Peyer's patch (tissue), 4 donors: ENCODE data around the gene NFASC.

Experiments used
- POLR2A ChIP-seq, 2 donors: fragments of 450-650 bp; IDR thresholded peaks; one replicate each; pipeline ENCODE4 v1.5.1; 2017; ENCODE audit warnings: antibody characterized with exemption in 2 of 2, mild to moderate bottlenecking in 2 of 2, moderate library complexity in 2 of 2
- TF ChIP-seq, protein P1 (sequence below), 6 experiments: fragments of 450-650 bp in 4 of 6; fragments of 200-600 bp in 2 of 6; sonication (generic) in 1 of 6; IDR thresholded peaks; one replicate each; pipeline ENCODE4 v1.5.1; 2017 to 2019; ENCODE audit warnings: antibody characterized with exemption in 6 of 6, mild to moderate bottlenecking in 3 of 6, moderate library complexity in 1 of 6

DNA sequence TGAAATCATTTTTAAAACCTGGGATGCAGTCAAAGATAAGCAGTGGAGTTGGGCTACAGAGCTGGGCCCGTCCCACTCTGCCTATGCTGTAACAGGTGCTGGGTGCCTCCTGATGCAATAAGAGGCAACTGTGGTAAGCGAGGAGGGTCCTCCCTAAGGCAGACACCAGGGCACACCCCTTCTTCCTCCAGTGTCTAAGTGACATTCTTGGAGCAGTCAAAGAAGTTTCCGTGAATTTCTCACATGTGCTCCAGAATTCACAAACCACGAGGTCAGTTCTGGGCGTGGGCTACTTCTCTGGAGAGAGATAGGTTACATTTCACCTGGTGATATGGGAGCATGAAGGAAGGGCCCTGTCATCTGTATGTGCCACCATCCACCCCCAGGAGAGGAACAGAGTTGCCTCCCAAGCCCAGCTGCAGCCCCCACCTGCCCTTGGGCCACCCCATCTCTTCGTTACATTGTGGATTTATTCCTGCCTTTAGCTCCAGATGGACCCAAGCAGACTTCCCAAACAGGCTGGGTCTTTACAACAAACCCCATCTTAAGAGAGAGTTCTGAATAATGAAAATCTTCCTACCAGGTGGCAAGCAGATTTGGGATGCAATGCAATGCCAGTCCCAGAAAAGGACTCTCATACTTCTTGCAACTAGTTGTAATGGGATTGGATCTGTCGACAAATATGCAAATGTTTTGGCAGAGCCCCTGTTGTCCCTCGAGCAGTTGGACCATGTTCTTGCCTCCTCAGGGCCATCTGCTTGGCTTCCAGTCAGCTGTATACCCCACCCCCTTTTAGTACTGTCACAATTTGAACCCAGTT is 89.9 kb downstream of the NFASC start:
- TF ChIP-seq, protein P1, sequence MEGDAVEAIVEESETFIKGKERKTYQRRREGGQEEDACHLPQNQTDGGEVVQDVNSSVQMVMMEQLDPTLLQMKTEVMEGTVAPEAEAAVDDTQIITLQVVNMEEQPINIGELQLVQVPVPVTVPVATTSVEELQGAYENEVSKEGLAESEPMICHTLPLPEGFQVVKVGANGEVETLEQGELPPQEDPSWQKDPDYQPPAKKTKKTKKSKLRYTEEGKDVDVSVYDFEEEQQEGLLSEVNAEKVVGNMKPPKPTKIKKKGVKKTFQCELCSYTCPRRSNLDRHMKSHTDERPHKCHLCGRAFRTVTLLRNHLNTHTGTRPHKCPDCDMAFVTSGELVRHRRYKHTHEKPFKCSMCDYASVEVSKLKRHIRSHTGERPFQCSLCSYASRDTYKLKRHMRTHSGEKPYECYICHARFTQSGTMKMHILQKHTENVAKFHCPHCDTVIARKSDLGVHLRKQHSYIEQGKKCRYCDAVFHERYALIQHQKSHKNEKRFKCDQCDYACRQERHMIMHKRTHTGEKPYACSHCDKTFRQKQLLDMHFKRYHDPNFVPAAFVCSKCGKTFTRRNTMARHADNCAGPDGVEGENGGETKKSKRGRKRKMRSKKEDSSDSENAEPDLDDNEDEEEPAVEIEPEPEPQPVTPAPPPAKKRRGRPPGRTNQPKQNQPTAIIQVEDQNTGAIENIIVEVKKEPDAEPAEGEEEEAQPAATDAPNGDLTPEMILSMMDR (IDR thresholded peaks at IDR 0.05) = no peak
- TF ChIP-seq POLR2A (IDR thresholded peaks at IDR 0.05) = no peak
